Vagina (tissue), 2 donors: ENCODE results near the gene SMARCC2. TPM values are rescaled to one million over a fixed set of nuclear protein-coding genes. Genes with fewer than 3 reads are reported as not detected.

ENCODE experiments used
- DNase-seq, 2 donors: peaks; one replicate each; pipeline ENCODE4 v3.0.0-alpha.2; 2017; ENCODE audit errors: extremely low spot score in 2 of 2
- H3K27ac ChIP-seq: fragments of 200-600 bp; sonication (generic); one replicate; pipeline ENCODE4 v1.5.1; 2019
- H3K27me3 ChIP-seq: fragments of 200-600 bp; sonication (generic); one replicate; pipeline ENCODE4 v1.5.1; 2019
- H3K36me3 ChIP-seq, 2 donors: fragments of 200-600 bp; sonication (generic); one replicate each; pipeline ENCODE4 v1.5.1; 2017 to 2019
- H3K4me1 ChIP-seq: fragments of 200-600 bp; sonication (generic); one replicate; pipeline ENCODE4 v1.5.1; 2019
- H3K4me3 ChIP-seq, 2 donors: fragments of 200-600 bp; sonication (generic); 1 replicate in 1 of 2; 2 replicates in 1 of 2; pipeline ENCODE4 v1.5.1; 2016 to 2019
- H3K9me3 ChIP-seq: fragments of 200-600 bp; sonication (generic); one replicate; pipeline ENCODE4 v1.5.1; 2019
- POLR2A ChIP-seq, 2 donors: fragments of 450-650 bp; IDR thresholded peaks; one replicate each; pipeline ENCODE4 v1.6.1; 2017; ENCODE audit warnings: antibody characterized with exemption in 2 of 2, mild to moderate bottlenecking in 2 of 2, moderate library complexity in 2 of 2
- POLR2AphosphoS5 ChIP-seq, 2 donors: sonication (generic); formaldehyde crosslinking; IDR thresholded peaks; one replicate each; pipeline ENCODE4 v1.9.0; 2017; ENCODE audit warnings: antibody characterized with exemption in 2 of 2, mild to moderate bottlenecking in 2 of 2, low read depth in 1 of 2; ENCODE audit not compliant: insufficient read depth in 1 of 2
- intact Hi-C: fragments of 100-400 bp; cut with DNase I; formaldehyde crosslinking; loops from one replicate; pipeline ENCODE4 v1.15.1; 2023
- total RNA-seq: library from RNA; depleted of rRNA; stranded (reverse); fragments of >200 nt; gene quantifications from one replicate; pipeline ENCODE4 v1.2.3, GENCODE V29; 2016
- TF ChIP-seq, protein P1 (sequence below), 3 experiments: fragments of 450-650 bp in 2 of 3; fragments of 200-600 bp in 1 of 3; sonication (generic) in 1 of 3; IDR thresholded peaks; one replicate each; pipeline ENCODE4 v1.5.1; 2017 to 2019; ENCODE audit warnings: antibody characterized with exemption in 3 of 3, mild to moderate bottlenecking in 2 of 3, moderate library complexity in 2 of 3

The SMARCC2 gene
- total RNA-seq, 1 donor from 2014 or later = 95.3 TPM

DNA sequence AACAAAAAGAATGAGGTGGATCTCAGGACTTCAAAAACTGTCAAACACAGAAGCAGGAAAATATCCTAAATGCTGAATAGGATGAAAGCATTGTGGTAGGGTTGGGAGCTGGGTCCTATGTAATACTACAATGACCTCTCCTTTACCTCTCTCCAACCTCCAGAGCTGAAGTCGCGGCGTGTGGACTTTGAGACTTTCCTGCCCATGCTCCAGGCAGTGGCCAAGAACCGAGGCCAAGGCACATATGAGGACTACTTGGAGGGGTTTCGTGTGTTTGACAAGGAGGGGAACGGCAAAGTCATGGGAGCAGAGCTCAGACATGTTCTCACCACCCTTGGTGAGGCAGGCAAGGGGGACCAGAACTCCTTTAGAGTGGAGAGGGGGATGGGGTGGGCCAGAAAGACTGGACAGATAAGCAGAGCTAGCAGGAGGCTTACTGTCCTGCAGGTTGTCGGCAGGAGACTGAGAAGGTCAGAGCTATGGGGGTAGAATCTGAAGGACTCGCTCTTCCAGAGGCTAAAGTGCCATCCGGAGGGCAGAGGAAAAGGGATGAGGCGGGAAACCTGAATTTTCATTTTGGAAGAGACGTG, 33.9 kb downstream of the SMARCC2 start:
- H3K36me3 ChIP-seq = peaks cover 0 to 8% of the 10 kb centered on the region in 2 donors
- intact Hi-C loops = no loop called here
- no peak overlapping the region for H3K27ac ChIP-seq
- peaks cover 45% of the 10 kb centered on the region for H3K4me1 ChIP-seq
- H3K27me3 ChIP-seq = no peaks in the 10 kb centered on the region
- no peaks in the 10 kb centered on the region for H3K9me3 ChIP-seq
- H3K4me3 ChIP-seq = no peak overlapping the region
- DNase-seq = no peak
- TF ChIP-seq POLR2AphosphoS5 (IDR thresholded peaks at IDR 0.05; ENCODE audit: insufficient read depth in 1 of 2, low read depth in 1 of 2) (no peak), POLR2A (IDR thresholded peaks at IDR 0.05) (no peak)
- TF ChIP-seq, protein P1, sequence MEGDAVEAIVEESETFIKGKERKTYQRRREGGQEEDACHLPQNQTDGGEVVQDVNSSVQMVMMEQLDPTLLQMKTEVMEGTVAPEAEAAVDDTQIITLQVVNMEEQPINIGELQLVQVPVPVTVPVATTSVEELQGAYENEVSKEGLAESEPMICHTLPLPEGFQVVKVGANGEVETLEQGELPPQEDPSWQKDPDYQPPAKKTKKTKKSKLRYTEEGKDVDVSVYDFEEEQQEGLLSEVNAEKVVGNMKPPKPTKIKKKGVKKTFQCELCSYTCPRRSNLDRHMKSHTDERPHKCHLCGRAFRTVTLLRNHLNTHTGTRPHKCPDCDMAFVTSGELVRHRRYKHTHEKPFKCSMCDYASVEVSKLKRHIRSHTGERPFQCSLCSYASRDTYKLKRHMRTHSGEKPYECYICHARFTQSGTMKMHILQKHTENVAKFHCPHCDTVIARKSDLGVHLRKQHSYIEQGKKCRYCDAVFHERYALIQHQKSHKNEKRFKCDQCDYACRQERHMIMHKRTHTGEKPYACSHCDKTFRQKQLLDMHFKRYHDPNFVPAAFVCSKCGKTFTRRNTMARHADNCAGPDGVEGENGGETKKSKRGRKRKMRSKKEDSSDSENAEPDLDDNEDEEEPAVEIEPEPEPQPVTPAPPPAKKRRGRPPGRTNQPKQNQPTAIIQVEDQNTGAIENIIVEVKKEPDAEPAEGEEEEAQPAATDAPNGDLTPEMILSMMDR (IDR thresholded peaks at IDR 0.05) = no peak

DNA sequence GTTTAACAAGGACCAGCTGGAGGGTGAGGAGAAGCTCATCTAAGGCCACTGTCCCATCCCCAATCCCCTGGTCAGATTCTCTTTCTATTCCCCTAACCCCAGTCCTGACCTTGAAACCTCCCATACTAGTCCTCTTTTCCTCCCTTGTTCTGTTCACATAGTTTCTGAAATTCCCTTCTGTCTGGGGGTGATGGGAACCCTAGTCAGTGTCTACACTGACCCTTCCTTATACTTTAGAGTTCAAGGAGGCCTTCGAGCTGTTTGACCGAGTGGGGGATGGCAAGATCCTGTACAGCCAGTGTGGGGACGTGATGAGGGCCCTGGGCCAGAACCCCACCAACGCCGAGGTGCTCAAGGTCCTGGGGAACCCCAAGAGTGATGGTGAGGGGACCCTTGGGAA, 34.5 kb downstream of the SMARCC2 start:
- H3K4me3 ChIP-seq = no peak overlapping the region
- H3K36me3 ChIP-seq = peaks cover 0 to 3% of the 10 kb centered on the region in 2 donors
- no peaks in the 10 kb centered on the region for H3K27me3 ChIP-seq
- intact Hi-C loops = no loop called here
- TF ChIP-seq, protein P1 (IDR thresholded peaks at IDR 0.05) = no peak
- TF ChIP-seq POLR2AphosphoS5 (IDR thresholded peaks at IDR 0.05; ENCODE audit: insufficient read depth in 1 of 2, low read depth in 1 of 2) = no peak
- TF ChIP-seq POLR2A (IDR thresholded peaks at IDR 0.05) = no peak
- H3K9me3 ChIP-seq = no peaks in the 10 kb centered on the region
- peaks cover 40% of the 10 kb centered on the region for H3K4me1 ChIP-seq
- H3K27ac ChIP-seq = no peak overlapping the region
- no peak for DNase-seq

DNA sequence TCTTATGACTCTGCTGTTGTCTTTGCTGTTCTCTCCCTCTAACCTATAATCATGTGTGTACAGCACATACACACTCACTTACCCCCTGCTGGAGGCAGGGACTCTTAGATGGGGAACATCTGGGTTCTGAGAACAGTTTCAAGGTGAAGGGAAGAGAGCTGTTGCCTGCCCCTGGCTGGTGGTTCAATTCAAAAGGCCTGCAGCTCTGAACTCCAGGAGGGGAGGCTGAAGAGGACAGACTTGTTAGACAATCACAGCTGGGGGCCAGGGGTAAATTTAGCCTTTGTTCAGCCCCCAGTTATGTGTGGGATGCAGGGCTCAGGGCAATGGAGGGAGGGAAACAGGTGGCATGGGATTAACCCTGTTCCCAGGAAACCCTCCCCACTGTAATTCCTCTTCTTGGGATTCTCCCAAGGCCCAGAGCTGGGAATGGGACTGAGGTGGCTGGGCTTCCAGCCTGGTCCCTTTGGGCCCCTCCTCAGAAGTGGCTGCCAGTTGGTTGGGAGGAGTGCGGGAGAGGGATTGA, 35.0 kb downstream of the SMARCC2 start:
- TF ChIP-seq POLR2AphosphoS5 (IDR thresholded peaks at IDR 0.05; ENCODE audit: insufficient read depth in 1 of 2, low read depth in 1 of 2) (no peak), POLR2A (IDR thresholded peaks at IDR 0.05) (no peak)
- TF ChIP-seq, protein P1 (IDR thresholded peaks at IDR 0.05) = no peak
- H3K36me3 ChIP-seq = no peaks in the 10 kb centered on the region
- H3K4me3 ChIP-seq = no peak overlapping the region
- H3K27ac ChIP-seq = no peak overlapping the region
- no peaks in the 10 kb centered on the region for H3K9me3 ChIP-seq
- H3K27me3 ChIP-seq = no peaks in the 10 kb centered on the region
- no peak for DNase-seq
- peaks cover 35% of the 10 kb centered on the region for H3K4me1 ChIP-seq
- intact Hi-C loops = no loop called here

DNA sequence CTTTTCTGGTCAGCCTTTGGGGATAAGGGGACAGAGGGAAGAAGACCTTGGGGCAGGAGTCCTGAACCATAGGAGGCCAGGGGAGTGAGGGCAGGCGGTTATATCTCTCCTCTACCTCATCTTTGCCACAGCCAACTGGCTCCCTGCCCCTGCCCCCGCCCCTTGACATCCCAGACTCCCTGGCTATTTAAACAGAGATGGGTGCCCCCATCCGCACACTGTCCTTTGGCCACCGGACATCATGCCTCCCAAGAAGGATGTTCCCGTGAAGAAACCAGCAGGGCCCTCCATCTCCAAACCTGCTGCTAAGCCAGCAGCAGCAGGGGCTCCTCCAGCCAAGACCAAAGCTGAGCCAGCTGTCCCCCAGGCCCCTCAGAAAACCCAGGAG, 35.6 kb downstream of the SMARCC2 start:
- Histone ChIP-seq H3K27ac (peak overlapping the region; percentile 89), H3K4me1 (peaks cover 33% of the 10 kb centered on the region), H3K9me3 (no peaks in the 10 kb centered on the region), H3K4me3 (no peak overlapping the region), H3K27me3 (no peaks in the 10 kb centered on the region), H3K36me3 (no peaks in the 10 kb centered on the region)
- no peak for TF ChIP-seq POLR2AphosphoS5 (IDR thresholded peaks at IDR 0.05; ENCODE audit: insufficient read depth in 1 of 2, low read depth in 1 of 2)
- no peak for DNase-seq
- intact Hi-C loops = no loop called here

DNA sequence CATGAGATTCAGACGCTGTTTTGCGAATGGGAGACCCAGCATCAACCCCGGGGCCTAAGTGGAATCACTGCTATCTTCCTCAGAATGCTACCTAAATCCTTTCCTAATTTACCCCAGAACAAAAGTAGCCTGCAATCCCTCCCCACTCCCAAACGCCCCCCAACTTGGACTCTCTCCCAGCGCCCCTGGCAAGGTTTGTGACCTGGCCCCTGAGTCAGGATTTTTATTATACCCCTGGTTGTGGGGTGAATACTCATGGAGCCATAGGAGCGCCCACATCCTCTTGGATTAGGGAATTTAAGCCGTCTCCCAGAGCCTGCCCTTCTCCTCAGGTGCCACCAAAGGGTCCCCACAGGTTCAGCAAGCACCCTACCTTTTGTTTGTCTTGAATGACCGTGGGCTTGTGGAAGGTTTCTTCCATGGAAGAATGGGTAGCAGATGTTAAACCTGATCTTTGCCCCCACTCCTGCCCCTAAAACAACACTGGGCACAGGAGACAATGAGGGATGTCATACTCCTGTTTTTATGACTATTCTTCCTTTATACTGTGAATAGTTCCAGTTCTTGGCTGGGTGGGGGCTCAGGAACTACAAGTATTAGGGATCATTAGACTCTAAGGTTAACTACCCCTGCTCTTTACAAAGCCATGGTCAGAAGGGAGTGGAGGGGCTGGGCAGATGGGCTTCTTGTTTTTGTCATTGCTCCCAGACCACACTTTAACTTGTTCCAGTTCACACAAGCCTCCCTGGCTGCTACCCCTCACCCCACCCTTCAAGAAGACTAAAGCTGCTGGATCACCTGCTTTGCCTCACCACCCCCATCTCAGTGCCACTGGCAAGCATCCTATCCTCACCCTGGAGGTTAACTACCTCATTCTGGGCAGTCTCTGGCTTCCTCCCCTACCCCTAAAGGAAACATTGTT, 36.3 kb downstream of the SMARCC2 start:
- Histone ChIP-seq H3K36me3 (no peaks in the 10 kb centered on the region), H3K9me3 (no peaks in the 10 kb centered on the region), H3K27ac (peak overlapping the region; percentile 89), H3K4me1 (peaks cover 33% of the 10 kb centered on the region), H3K27me3 (no peaks in the 10 kb centered on the region), H3K4me3 (peak overlapping the region; percentile 42 to 57)
- intact Hi-C loops = no loop called here
- DNase-seq = no peak
- TF ChIP-seq POLR2AphosphoS5 (IDR thresholded peaks at IDR 0.05; ENCODE audit: insufficient read depth in 1 of 2, low read depth in 1 of 2) (no peak), POLR2A (IDR thresholded peaks at IDR 0.05) (no peak)
